Adrenal gland (tissue), 12 donors: Measurements from ENCODE around the gene RET. TPM values are rescaled to one million over a fixed set of nuclear protein-coding genes. Genes with fewer than 3 reads are reported as not detected.

Source experiments
- DNase-seq, 7 donors: peaks; one replicate each; pipeline ENCODE4 v3.0.0-alpha.2; 2019 to 2020
- H3K27ac ChIP-seq, 5 donors: fragments of 200-600 bp; sonication (generic) in 4 of 5; 1 replicate in 3 of 5; 2 replicates in 2 of 5; pipeline versions ENCODE4 v1.5.1 to v1.8.0; 2016 to 2020; ENCODE audit warnings: mild to moderate bottlenecking in 1 of 5
- H3K27me3 ChIP-seq: fragments of 200-600 bp; 2 replicates; pipeline ENCODE4 v1.8.0; 2021
- H3K36me3 ChIP-seq, 2 donors: fragments of 200-600 bp; replicated peaks in 1 of 2; 1 replicate in 1 of 2; 2 replicates in 1 of 2; pipeline versions ENCODE4 v1.5.1 to v1.8.0; 2018 to 2022
- H3K4me1 ChIP-seq, 2 donors: fragments of 200-600 bp; replicated peaks in 1 of 2; 1 replicate in 1 of 2; 2 replicates in 1 of 2; pipeline versions ENCODE4 v1.5.1 to v1.8.0; 2018 to 2021
- H3K4me3 ChIP-seq, 4 donors: fragments of 200-600 bp; sonication (generic) in 3 of 4; one replicate each; pipeline ENCODE4 v1.5.1; 2016 to 2018
- H3K9me3 ChIP-seq, 3 donors: fragments of 200-600 bp; sonication (generic) in 1 of 3; replicated peaks in 1 of 3; 1 replicate in 2 of 3; 2 replicates in 1 of 3; pipeline versions ENCODE4 v1.5.1 to v1.8.0; 2016 to 2021
- CTCF ChIP-seq, 6 experiments: fragments of 450-650 bp in 4 of 6; fragments of 200-600 bp in 2 of 6; sonication (generic) in 1 of 6; IDR thresholded peaks; 1 replicate in 5 of 6; 2 replicates in 1 of 6; pipeline versions ENCODE4 v1.5.1 to v1.8.0; 2016 to 2021; ENCODE audit warnings: antibody characterized with exemption in 6 of 6, mild to moderate bottlenecking in 2 of 6, moderate library complexity in 1 of 6
- POLR2A ChIP-seq, 2 donors: fragments of 450-650 bp; IDR thresholded peaks; one replicate each; pipeline ENCODE4 v1.6.1; 2017; ENCODE audit warnings: antibody characterized with exemption in 2 of 2, mild to moderate bottlenecking in 2 of 2, moderate library complexity in 1 of 2
- WGBS, 4 donors: extraction: QIAGEN DNeasy Blood & Tissue Kit in 2 of 4; methylation state at CpG; one replicate each; pipeline versions ENCODE4 v1.1.5 to v1.1.7; 2013 to 2017; 5-methylcytosine and 5-hydroxymethylcytosine counted together
- intact Hi-C, 2 donors: fragments of 100-400 bp; cut with DNase I; formaldehyde crosslinking; loops; one replicate each; pipeline versions ENCODE4 v1.14.1 to v1.15.0; 2022 to 2023
- polyA plus RNA-seq, 3 donors: library from polyadenylated mRNA; stranded (reverse); fragments of 200-250 nt in 2 of 3; fragments of 350-450 nt in 1 of 3; fragmentation: Illumina TruSeq in 1 of 3; extraction: RNeasy Lipid Tissue Mini Kit (QIAGEN cat#74804) in 1 of 3; gene quantifications; one replicate each; pipeline ENCODE4 v1.2.3, GENCODE V29; 2013 to 2014
- total RNA-seq, 9 donors: library from RNA; depleted of rRNA in 4 of 9; stranded (reverse); fragments of >200 nt in 4 of 9; fragments of 120-200 nt in 1 of 9; fragmentation: NEBNext Ultra II Directional in 1 of 9; extraction: Animal tissue kit (Norgen Biotek cat#: 25700) in 1 of 9; gene quantifications; one replicate each; pipeline versions ENCODE4 v1.1.0 to v1.2.4, GENCODE V29; 2013 to 2023
- donor health status: healthy with polysubstance abuse.
- donor health status: Bipolar disorder and iron deficiency.
- donor health status: DM: yes; HTN: yes; CAD: no.
- donor health status: DM: no; HTN: no; CAD: no.
- donor health status: DM: no; HTN: no; CAD: no.
- donor health status: DM: yes; HTN: yes; CAD: no.

Gene RET
- total and polyA plus RNA-seq, 12 donors, result 1.6 to 43.6 (median 6.0) TPM

- no peak overlapping the region for H3K27ac ChIP-seq
- H3K4me3 ChIP-seq, result no peak overlapping the region
- no peaks in the 10 kb centered on the region for H3K36me3 ChIP-seq
- no peak for TF ChIP-seq POLR2A (IDR thresholded peaks at IDR 0.05)
- TF ChIP-seq CTCF (IDR thresholded peaks at IDR 0.05), result no peak
- no peak for DNase-seq
- intact Hi-C loops, result no loop called here
- 59 to 83% (median 75%) methylated on average over 3 to 4 of the region's 4 CpGs for WGBS, 4 donors
- no peaks in the 10 kb centered on the region for H3K9me3 ChIP-seq
- no peaks in the 10 kb centered on the region for H3K4me1 ChIP-seq
- H3K27me3 ChIP-seq, result no peaks in the 10 kb centered on the region
Measured at GRCh38 chr10:43069579-43069978, 7.3 kb upstream of the RET start.

DNA sequence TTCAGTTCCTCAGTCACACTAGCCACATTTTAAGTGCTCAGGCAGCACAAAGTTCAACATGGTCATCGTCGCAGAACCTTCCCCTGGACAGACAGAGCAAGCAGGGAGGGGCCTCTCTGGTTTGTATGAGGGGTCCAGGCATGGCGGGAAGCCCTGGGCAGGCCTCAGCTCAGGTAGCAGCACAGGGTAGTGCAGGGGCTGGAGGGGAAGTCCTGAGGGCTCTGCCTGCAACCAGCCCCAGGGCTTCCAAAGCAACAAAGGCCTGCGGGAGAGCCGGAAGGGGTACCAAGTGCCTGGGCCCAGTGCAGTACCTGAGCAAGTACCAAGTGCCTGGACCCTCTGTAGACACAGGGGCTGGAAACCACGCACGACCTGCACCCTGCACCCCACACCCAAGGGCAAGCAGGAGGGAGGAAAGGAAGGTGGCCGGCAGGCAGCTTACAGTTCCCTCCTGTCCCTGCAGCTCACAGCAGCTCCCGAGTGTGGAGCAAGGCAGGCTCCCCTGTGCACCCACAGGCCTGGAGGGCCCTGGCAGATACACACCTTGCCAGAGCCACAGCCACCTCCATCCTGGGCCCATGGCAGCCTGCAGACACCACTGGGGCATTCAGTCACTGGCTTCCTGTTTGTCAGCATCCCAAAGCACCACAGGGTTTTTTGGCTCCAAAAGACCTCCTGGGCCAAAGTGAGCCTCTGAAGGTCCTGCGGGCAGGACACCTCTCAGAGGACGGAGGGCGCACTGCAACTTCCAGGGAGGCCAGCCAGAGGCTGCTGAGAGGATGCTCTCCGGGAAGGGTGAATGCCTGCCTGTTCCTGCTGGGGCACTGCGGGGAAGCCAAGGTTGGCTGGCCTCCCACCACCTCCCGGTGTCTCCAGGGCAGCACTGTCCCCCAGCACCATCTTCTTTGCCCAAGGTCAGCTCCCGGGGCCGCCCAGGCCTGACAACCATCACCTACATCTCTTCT, 6.5 kb upstream of the RET start:
- no peaks in the 10 kb centered on the region for H3K36me3 ChIP-seq
- intact Hi-C loops, result no loop called here
- 74 to 84% (median 76%) methylated on average over 8 to 17 of the region's 17 CpGs for WGBS, 4 donors
- no peaks in the 10 kb centered on the region for H3K27me3 ChIP-seq
- H3K27ac ChIP-seq, result no peak overlapping the region
- no peak for DNase-seq
- no peaks in the 10 kb centered on the region for H3K9me3 ChIP-seq
- H3K4me3 ChIP-seq, result no peak overlapping the region
- TF ChIP-seq POLR2A (IDR thresholded peaks at IDR 0.05) (no peak), CTCF (IDR thresholded peaks at IDR 0.05) (no peak)
- no peaks in the 10 kb centered on the region for H3K4me1 ChIP-seq

- intact Hi-C loops, result no loop called here
- 56 to 74% (median 70%) methylated on average over 13 to 19 of the region's 19 CpGs for WGBS, 4 donors
Measured at GRCh38 chr10:43071865-43072650, 4.8 kb upstream of the RET start.

More at GRCh38 chr10:43071865-43072650, 4.8 kb upstream of the RET start:
- no peak for DNase-seq
- Histone ChIP-seq H3K9me3 (no peaks in the 10 kb centered on the region), H3K4me1 (no peaks in the 10 kb centered on the region), H3K4me3 (no peak overlapping the region), H3K36me3 (no peaks in the 10 kb centered on the region), H3K27me3 (peaks cover 7% of the 10 kb centered on the region), H3K27ac (no peak overlapping the region)
- TF ChIP-seq POLR2A (IDR thresholded peaks at IDR 0.05) (no peak), CTCF (IDR thresholded peaks at IDR 0.05) (no peak)
